Stimulated activated CD8-positive, alpha-beta memory T cell treated with anti-CD3 and anti-CD28 coated beads, Interleukin-4, amount 100 ng/mL, for 24 hours (primary cell): ENCODE data around the gene TGM1.

Experiments
- DNase-seq: peaks from one replicate; pipeline ENCODE4 v3.0.0-alpha.2; 2020; ENCODE audit warnings: low read depth

Gene TGM1

DNA sequence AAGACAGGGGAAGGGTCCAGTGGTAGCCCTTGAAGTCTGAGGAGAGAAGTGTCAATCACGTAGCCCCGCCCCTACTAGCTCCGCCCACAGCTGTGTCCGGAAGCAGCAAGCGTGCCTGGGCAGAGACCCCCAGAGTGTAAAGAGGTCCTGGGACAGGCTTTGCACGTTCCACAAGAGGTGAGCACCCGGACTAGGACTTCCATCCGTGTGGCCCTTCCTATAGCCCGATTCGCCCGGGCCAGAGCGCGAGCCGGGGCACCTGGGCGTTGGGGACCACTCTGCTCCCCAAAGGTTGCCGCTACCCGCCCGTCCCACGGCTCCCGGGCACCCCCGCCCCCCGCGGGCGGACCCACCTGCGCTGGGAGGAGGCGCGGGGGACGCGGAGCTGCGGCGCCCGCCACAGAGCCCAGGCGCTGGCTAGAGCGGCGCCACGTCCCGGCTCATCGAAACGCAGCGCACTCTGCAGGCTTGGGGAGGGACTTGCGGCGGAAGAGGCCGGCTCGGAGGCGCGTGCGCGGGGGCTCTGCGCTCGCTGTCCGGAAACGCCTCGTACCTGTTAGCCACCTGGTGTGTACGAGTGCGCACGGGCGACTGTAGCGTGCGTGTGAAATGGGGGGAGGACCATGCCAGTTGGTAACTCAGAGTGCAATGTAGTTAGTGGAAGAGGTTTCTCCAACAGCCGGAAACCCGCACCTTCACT, 8.3 kb upstream of the TGM1 start, which contains the start of gene RABGGTA:
Gene RABGGTA (minus strand): TSS at position 464 of the 700 bp plus-strand sequence. CDS start 482 bp downstream, outside the sequence.
- peak; percentile 78 for DNase-seq

- no peak for DNase-seq
These were observed 7.7 kb upstream of the TGM1 start for GRCh38 chr14:24270537-24271133.

- DNase-seq: no peak
These were observed 7.0 kb upstream of the TGM1 start for GRCh38 chr14:24269910-24270536.

DNA sequence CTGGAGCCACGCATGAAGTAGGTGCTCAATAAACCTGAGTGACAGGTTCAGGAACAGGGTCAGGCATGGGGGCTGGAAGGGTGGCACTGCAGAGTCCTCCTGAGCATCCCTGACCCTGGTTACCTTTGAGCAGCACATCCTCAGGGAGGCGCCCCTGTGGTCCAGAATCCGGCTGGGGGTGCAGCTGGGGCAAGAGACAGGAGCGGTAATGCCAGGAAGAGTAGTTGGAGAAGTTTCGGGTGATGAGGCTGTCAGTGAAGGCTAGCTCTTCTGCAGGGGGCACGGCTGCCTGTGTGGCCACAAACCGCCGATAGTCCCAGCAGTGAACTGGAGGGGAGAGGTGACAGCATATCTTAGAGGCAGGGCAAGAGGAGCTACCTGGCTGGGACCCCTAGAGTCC, 6.4 kb upstream of the TGM1 start:
- DNase-seq: no peak

DNA sequence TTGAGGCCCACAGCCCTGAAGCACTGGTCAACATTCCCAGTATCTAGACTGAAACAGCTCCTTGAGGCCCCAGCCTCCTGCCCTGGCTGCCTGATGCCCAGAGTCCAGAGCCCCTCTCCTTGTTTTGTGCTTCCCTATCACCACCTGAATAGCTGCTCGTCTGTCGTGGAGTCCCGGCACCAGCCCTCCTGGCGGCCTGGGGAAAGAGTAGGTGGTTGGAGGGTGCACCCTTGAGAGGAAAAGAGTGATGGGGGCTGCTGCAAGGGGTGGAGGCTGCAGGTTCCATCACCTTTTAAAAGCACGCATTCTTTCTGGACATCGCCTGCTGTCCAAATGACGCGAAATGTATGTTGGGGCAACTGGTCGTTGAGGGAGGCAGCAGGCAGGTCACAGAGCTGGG, 5.2 kb upstream of the TGM1 start:
- no peak for DNase-seq

GRCh38 chr14:24267516-24267915, 4.5 kb upstream of the TGM1 start:
- no peak for DNase-seq

GRCh38 chr14:24266344-24267244, 3.6 kb upstream of the TGM1 start:
- DNase-seq: no peak

- no peak for DNase-seq
These were observed 1.3 kb upstream of the TGM1 start for GRCh38 chr14:24264298-24264697.

DNA sequence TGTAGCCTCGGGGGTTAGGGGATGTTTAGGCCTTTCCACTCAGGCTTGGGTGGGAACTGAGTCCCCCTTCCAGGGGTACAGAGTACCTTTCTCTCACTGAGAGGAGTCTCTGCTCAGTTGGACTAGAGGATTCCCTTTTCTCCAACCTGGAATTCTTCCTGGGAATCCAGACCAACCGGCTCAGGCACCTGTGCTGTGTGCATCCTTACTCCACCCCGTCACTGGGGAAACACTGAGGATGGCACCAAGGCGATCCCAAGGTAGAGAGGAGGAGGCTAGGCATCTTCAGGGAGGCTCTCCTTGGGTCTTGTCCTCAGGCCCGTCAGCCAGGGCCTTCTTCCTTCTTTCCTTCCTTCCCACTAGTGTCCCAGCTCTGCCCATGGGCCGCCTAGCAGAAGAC, 871 bp upstream of the TGM1 start:
- DNase-seq: no peak

DNA sequence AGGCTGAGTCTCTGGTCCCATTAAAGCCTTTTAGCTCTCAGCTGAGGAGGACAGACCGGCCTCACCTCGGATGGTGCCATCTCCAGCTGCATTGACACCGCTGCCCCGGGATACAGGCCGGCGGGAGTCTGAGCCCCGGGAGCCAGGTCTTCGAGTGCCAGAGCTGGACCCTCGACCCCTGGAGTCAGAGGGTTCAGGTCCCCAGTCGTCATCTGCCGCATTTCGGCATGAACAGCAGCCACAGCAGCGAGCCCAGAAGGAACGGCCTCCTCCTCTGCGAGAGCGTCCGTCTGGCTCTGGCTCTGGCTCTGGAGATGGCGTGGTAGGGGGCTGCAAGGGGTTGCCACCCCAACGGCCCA, 1.0 kb downstream of the TGM1 start:
- DNase-seq: no peak

DNA sequence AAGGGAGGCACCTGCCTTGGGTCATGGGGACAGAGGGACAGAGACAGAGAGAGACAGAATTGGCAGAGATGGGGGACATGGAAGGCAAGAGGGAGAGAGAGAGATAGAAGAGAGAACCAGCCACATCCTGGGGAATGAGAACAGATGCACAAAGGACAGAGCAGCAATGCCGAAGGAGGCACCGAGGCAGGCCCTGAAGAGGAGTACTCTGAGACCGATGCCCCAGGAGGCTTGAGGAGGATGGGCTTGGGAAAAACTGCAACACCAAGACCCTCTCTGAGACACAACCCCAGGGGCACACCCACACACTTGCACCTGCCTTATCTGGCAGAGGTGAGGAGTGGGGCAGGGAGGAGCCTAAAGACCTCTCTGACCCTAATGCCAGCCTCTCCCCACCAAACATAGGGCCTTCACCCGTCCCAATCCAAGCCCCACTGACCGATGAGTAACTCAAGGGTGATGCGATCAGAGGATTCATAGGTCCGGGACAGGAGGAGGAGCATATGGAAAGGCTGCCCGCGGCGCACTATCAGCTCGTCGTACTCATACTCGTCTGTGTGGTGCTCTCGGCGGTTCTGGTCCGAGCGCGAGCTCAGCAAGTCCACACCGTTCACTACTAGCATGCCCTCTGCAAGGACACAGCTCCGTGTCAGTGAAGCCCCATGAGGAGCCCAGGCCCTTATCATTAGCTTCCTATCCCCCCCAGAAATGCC, 1.6 kb downstream of the TGM1 start:
- no peak for DNase-seq

DNA sequence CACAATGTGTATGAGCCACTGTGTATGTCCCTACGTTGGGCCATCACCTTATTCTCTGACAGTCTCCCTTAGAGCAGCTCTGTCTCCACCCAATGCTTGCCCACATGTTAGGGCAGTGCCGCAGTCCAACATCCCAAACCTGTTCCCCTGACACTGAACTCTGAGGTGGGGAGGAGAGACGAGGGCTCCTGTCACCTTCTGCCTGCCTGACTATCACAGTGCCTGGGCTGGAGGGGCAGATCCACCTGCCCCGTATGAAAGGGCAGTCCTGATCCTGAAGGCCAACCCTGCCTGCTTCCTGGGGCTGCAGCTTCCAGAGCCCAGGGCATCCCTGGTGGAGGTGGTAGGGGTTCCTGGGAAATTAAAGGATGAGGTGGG, 2.2 kb downstream of the TGM1 start:
- no peak for DNase-seq

DNA sequence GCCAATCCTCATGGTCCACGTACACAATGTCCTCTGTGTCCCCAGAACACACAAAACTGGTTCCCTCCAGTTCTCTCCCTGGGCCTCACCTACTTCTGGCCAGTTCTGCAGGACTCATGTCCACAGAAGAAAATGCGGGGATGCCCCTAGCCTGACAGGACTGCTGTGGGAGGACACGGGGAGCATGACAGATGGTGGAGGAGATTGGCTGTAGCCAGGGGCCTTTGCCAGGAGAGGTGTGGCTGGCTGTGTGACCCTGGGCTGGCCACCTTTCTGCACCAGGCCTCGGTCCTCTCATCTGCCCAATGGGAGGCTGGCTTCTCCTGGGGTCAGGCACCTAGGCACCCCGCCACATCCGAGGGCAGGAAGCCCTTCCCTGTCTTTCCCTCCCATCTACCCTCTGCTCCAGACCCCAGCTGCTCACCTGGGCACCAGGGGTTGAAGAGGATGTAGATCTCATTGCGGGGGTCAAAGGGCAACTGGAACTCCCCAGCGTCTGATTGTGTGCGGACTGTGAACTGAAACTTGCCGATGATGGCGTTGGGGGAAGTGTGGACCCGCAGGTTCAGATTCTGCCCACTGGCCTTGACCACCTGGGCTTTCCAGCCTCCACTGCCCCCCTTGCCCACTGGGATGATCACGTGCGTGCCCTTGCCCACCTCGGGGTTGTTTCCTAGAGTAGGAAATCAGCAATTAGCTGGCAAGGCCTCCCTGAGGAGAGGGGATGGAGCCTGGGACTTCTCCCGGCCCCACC, 2.8 kb downstream of the TGM1 start:
- no peak for DNase-seq

- no peak for DNase-seq
These were observed 3.5 kb downstream of the TGM1 start for GRCh38 chr14:24259282-24260025.

DNA sequence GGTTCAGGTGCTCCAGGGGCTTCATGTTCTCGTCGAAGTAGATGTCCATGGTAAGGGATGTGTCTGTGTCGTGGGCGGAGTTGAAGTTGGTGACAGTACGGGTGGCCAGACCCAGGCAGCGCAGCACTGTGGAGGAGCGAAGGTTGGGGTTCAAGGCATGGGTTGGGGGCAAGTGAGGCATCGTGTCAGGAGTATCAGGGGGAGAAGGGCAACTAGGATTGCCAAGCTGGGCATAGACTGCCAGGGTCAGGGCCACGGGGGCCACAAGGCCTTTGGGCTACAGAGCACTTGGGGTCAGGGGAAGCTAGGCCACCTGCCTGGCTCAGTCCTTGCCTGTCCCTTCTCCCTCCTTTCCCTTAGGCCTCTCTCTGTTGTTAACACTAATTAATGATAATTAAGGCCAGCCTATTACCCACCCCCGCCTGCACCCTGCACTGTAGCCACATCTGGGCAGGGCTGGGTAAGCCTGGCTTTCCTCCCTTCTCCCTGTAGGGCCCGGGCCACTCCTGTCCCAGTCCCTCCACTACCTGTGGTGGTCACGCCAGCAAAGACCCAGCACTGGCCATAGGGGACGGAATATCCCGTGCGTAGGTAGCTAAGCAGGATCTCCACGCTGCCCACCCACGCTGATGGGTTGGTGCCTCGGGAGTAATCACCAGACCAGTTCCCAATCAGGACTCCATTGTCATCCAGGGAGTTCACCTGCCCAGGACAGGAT, 4.3 kb downstream of the TGM1 start:
- no peak for DNase-seq

- no peak for DNase-seq
These were observed 4.9 kb downstream of the TGM1 start for GRCh38 chr14:24258119-24258518.

GRCh38 chr14:24256960-24257359, 6.0 kb downstream of the TGM1 start:
- DNase-seq: no peak

GRCh38 chr14:24255931-24256711, 6.9 kb downstream of the TGM1 start:
- DNase-seq: no peak

DNA sequence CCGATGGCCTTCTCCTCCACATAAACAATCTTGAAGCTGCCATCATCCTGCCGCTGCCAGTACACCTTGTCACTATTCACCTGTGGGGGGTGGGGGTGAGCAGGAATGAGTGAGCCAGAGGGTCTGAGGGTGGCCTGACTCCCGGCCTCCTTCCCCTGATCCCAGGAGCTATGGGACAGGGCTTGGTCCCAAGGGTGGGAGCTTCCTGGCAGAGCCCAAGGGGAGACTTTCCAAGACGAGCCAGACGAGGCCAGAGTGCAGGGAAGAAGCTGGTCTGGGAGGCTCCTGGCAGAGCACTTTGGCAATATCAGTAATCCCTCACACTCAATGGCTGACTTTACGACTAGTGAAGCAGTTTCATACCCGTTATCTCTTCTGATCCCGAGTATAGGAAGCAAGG, 7.5 kb downstream of the TGM1 start:
- DNase-seq: no peak
